Raji (cell line): ENCODE results near the gene DPH5.

Source experiments
- POLR2A ChIP-seq: IDR thresholded peaks from 2 replicates; pipeline ENCODE4 v1.6.1; 2011; ENCODE audit warnings: low read depth, low read length, control low read depth; ENCODE audit not compliant: insufficient read depth

Gene DPH5

GRCh38 chr1:101004670-101005069, 20.9 kb downstream of the DPH5 start:
- no peak for TF ChIP-seq POLR2A

- no peak for TF ChIP-seq POLR2A
Observed at GRCh38 chr1:101004061-101004460, 21.5 kb downstream of the DPH5 start.

- TF ChIP-seq POLR2A, result no peak
Observed at GRCh38 chr1:101003012-101003650, 22.5 kb downstream of the DPH5 start.

GRCh38 chr1:101002551-101002950, 23.0 kb downstream of the DPH5 start:
- no peak for TF ChIP-seq POLR2A

GRCh38 chr1:101000131-101000873, 25.3 kb downstream of the DPH5 start:
- no peak for TF ChIP-seq POLR2A

- no peak for TF ChIP-seq POLR2A
Observed at GRCh38 chr1:100998426-100998825, 27.2 kb downstream of the DPH5 start.

GRCh38 chr1:100995198-100995988, 30.2 kb downstream of the DPH5 start:
- no peak for TF ChIP-seq POLR2A

- TF ChIP-seq POLR2A, result no peak
Observed at GRCh38 chr1:100989306-100990077, 36.1 kb downstream of the DPH5 start.

- no peak for TF ChIP-seq POLR2A
Observed at GRCh38 chr1:100988121-100988520, 37.5 kb downstream of the DPH5 start.

GRCh38 chr1:100982793-100983192, 42.8 kb downstream of the DPH5 start:
- TF ChIP-seq POLR2A, result no peak

- no peak for TF ChIP-seq POLR2A
Observed at GRCh38 chr1:100979631-100980030, 46.0 kb downstream of the DPH5 start.

GRCh38 chr1:100976936-100977335, 48.6 kb downstream of the DPH5 start:
- TF ChIP-seq POLR2A, result no peak

GRCh38 chr1:100972185-100972584, 53.4 kb downstream of the DPH5 start:
- TF ChIP-seq POLR2A, result no peak

- no peak for TF ChIP-seq POLR2A
Observed at GRCh38 chr1:100971021-100971420, 54.6 kb downstream of the DPH5 start.

GRCh38 chr1:100969327-100969726, 56.3 kb downstream of the DPH5 start:
- TF ChIP-seq POLR2A, result no peak
